ENCODE data around the gene MORN3. TPM values are rescaled to one million over a fixed set of nuclear protein-coding genes. Genes with fewer than 3 reads are reported as not detected.

MORN3 gene
- total and polyA plus RNA-seq, 2 of the 4 experiments (the other 2 are of a cell fraction) = 0.18 to 0.22 TPM

DNA sequence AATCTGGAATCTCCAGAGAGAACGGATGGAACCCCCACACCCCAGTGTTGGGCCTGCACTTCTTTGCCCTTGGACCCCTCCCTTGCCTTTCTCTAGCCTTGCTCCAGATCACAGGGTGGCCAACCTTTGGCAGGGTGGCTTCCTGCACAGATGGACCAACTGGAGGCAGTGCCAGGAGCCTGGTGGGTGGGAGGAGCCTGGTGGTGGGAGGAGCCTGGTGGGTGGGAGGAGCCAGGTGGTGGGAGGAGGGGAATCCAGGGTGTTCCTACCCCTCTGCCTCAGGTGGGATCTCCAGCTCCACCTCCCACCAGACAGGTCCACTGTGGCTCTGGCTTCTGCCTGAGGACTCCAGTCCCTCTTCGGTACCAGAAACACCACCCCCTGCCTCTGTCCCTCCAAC, 58.1 kb downstream of the MORN3 start:
- H3K9ac ChIP-seq (ENCODE audit: low read depth, low read length) = no peak overlapping the region
- no peaks in the 10 kb centered on the region for H3K9me1 ChIP-seq (ENCODE audit: insufficient read depth, low read length)
- no peak overlapping the region for H4K5ac ChIP-seq (ENCODE audit: low read depth, low read length)
- no peak overlapping the region for H4K91ac ChIP-seq (ENCODE audit: insufficient read depth, low read depth, low read length)
- no peak overlapping the region for H4K8ac ChIP-seq (ENCODE audit: low read depth in 2 of 2, low read length in 2 of 2)
- TF ChIP-seq RFX5 (IDR thresholded peaks at IDR 0.05; ENCODE audit: low read depth, low read length) (no peak), RAD21 (IDR thresholded peaks at IDR 0.05; ENCODE audit: low read length) (no peak), NFE2L2 (IDR thresholded peaks at IDR 0.05; ENCODE audit: low read depth, low read length) (no peak), BHLHE40 (IDR thresholded peaks at IDR 0.05; ENCODE audit: low read depth, low read length) (no peak), CHD1 (IDR thresholded peaks at IDR 0.05; ENCODE audit: low read depth, low read length) (no peak), SMC3 (IDR thresholded peaks at IDR 0.05; ENCODE audit: low read depth, low read length) (no peak), MXI1 (IDR thresholded peaks at IDR 0.05; ENCODE audit: borderline replicate concordance, low read depth, low read length) (no peak), CEBPB (IDR thresholded peaks at IDR 0.05; ENCODE audit: low read depth, low read length) (no peak), MAFK (IDR thresholded peaks at IDR 0.05; ENCODE audit: low read depth, low read length) (no peak), FOS (IDR thresholded peaks at IDR 0.05; ENCODE audit: low read depth, low read length) (no peak), MAZ (IDR thresholded peaks at IDR 0.05; ENCODE audit: borderline replicate concordance, low read depth, low read length) (no peak), RCOR1 (IDR thresholded peaks at IDR 0.05; ENCODE audit: insufficient replicate concordance, low read length) (no peak), ELK1 (IDR thresholded peaks at IDR 0.05; ENCODE audit: borderline replicate concordance, low read depth, low read length) (no peak), POLR2A (IDR thresholded peaks at IDR 0.05; ENCODE audit: low read depth, low read length) (no peak)
- TF ChIP-seq, protein P1, sequence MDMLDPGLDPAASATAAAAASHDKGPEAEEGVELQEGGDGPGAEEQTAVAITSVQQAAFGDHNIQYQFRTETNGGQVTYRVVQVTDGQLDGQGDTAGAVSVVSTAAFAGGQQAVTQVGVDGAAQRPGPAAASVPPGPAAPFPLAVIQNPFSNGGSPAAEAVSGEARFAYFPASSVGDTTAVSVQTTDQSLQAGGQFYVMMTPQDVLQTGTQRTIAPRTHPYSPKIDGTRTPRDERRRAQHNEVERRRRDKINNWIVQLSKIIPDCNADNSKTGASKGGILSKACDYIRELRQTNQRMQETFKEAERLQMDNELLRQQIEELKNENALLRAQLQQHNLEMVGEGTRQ (IDR thresholded peaks at IDR 0.05; ENCODE audit: low read depth, low read length) = no peak
- TF ChIP-seq, protein P2, sequence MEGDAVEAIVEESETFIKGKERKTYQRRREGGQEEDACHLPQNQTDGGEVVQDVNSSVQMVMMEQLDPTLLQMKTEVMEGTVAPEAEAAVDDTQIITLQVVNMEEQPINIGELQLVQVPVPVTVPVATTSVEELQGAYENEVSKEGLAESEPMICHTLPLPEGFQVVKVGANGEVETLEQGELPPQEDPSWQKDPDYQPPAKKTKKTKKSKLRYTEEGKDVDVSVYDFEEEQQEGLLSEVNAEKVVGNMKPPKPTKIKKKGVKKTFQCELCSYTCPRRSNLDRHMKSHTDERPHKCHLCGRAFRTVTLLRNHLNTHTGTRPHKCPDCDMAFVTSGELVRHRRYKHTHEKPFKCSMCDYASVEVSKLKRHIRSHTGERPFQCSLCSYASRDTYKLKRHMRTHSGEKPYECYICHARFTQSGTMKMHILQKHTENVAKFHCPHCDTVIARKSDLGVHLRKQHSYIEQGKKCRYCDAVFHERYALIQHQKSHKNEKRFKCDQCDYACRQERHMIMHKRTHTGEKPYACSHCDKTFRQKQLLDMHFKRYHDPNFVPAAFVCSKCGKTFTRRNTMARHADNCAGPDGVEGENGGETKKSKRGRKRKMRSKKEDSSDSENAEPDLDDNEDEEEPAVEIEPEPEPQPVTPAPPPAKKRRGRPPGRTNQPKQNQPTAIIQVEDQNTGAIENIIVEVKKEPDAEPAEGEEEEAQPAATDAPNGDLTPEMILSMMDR (conservative IDR thresholded peaks at IDR 0.05; ENCODE audit: low read depth, low read length) = no peak
- H3K27ac ChIP-seq (ENCODE audit: insufficient read depth, low read length) = no peak overlapping the region
- 0 out of 3 replicates have a peak overlapping the region, but pooled peaks have one; percentile 59 for H2BK15ac ChIP-seq (ENCODE audit: low read depth, low read length)
- H4K20me1 ChIP-seq (ENCODE audit: insufficient read depth, low read length) = no peaks in the 10 kb centered on the region
- H2AK9ac ChIP-seq (replicated peaks; ENCODE audit: low read depth, low read length, poor library complexity) = no peak overlapping the region
- CTCF ChIA-PET = no interaction called here
- peaks cover 4% of the 10 kb centered on the region; the same call in 1 of the 2 replicates for H3K4me1 ChIP-seq (ENCODE audit: control insufficient read depth, insufficient read depth, low read length)
- H2AK5ac ChIP-seq (ENCODE audit: low read depth, low read length) = no peak overlapping the region
- ATAC-seq (ENCODE audit: low read depth) = 0 out of 2 replicates have a peak, but pooled peaks have one; percentile 40
- no peak overlapping the region for H3K56ac ChIP-seq (ENCODE audit: extremely low read depth, insufficient read depth, low read length)
- no peak overlapping the region for H2AFZ ChIP-seq (replicated peaks; ENCODE audit: low read length, poor library complexity)
- H3K9me3 ChIP-seq (ENCODE audit: control insufficient read depth, insufficient read depth, low read length) = no peaks in the 10 kb centered on the region
- dilution Hi-C loops (cut with HindIII; ENCODE audit: low sequenced_read_pairs, unreplicated experiment) = no loop called here
- no peak overlapping the region for H3K4me2 ChIP-seq (ENCODE audit: low read depth, low read length)
- no peak overlapping the region for H3K14ac ChIP-seq (replicated peaks; ENCODE audit: low read depth, low read length)
- no peak overlapping the region for H3K23ac ChIP-seq (ENCODE audit: low read depth, low read length)
- DNase-seq = no peak
- H2BK20ac ChIP-seq (ENCODE audit: low read depth, low read length) = no peak overlapping the region
- H3K79me1 ChIP-seq (ENCODE audit: low read depth in 1 of 2, low read length in 2 of 2) = no peaks in the 10 kb centered on the region
- POLR2A ChIA-PET (ENCODE audit: unreplicated experiment) = no interaction called here
- 83% methylated on average over 1 of the region's 2 CpGs; no CpG with 5 or more reads in 1 of the 2 experiments for WGBS, 2 experiments (ENCODE audit: extremely low coverage in 2 of 2, insufficient read length in 1 of 2)
- H3K36me3 ChIP-seq (ENCODE audit: control insufficient read depth, insufficient read depth, low read length) = no peaks in the 10 kb centered on the region
- H2BK5ac ChIP-seq (ENCODE audit: low read depth, low read length, poor library complexity, severe bottlenecking) = no peak overlapping the region
- no peak overlapping the region for H3K18ac ChIP-seq (ENCODE audit: low read depth, low read length)
- no TSS peak for BruUV-seq (replicated peaks)
- in situ Hi-C loops (cut with MboI; ENCODE audit: low sequenced_read_pairs) = no loop called here
- H3K4me3 ChIP-seq (ENCODE audit: insufficient read depth, low read depth, low read length) = no peak overlapping the region
- no peak overlapping the region for H3K4ac ChIP-seq (ENCODE audit: low read depth, low read length)
- intact Hi-C loops (cut with micrococcal nuclease) = loop anchor here (5.0 kb wide), 1 partner anchor 54 kb away; no protein-coding TSS in a partner anchor
- H3K27me3 ChIP-seq (ENCODE audit: control insufficient read depth, insufficient read depth, low read length) = no peaks in the 10 kb centered on the region
- no peak overlapping the region for H2BK120ac ChIP-seq (ENCODE audit: low read depth, low read length)

All from IMR-90 (cell line).